GM19467 (cell line): ENCODE data around the gene CDC27.
A peak's percentile ranks its signal among the peaks of the same experiment; 100 is the strongest.
"Not testable (repeated sequence)": the region's sequence is repeated elsewhere in the genome, so short reads cannot be mapped to it uniquely, and the experiment has no call there.

Experiments used
- ATAC-seq: cut with Tn5 transposase; IDR thresholded peaks from one replicate; pipeline ENCODE4 v1.9.1; 2021; ENCODE audit warnings: mild to moderate bottlenecking, moderate library complexity; ENCODE audit not compliant: unreplicated experiment

The CDC27 gene

DNA sequence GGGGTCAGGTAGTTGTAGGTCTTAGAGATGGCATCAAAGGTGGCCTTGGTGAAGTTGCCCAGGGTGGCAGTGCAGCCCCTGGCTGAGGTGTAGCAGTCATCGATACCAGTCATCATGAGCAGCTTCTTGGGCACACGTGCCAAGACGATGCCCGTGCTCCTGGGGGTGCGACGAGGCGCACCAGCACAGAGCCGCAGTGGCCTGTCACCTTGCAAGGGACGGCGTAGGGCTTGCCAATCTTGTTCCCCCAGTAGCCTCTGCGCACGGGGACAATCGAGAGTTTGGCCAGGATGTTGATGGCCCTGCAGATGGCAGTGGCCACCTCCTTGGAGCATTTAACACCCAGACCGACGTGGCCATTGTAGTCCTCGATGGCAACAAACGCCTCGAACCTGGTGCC is 29.8 kb downstream of the CDC27 start:
- no peak for ATAC-seq

DNA sequence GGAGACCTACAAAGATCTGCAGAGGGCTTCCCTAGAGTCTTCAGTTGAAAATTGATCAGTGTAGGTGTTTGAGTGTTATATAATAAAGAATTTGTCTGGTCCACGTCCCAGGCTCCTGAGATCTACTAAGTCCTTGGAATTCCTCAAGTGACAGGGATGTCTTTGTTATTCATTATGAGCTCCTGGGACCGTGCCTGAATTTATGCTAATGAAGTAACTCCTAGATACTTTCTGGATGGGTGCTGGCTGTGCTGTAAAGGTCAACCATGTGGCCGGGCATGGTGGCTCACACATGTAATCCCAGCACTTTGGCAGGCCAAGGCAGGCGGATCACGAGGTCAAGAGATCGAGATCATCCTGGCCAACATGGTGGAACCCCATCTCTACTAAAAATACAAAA is 43.7 kb downstream of the CDC27 start:
- ATAC-seq: no peak

DNA sequence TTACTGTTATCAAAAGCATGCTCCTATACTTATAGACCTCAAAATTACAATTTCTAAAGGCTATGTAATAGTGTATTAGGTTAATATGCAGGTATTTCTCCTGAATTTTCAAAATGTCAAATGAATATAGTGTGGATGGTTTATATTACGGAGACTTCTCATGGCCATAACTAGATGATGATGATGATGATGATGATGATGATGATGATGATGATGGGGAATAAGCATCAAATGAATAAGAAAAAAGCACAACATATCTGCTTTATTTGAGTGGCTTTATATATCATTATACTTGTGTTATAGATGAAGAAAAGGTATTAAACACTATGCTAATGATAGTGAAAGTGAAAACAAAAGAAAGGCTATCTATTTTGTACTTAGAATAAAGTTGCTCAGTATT is 53.9 kb downstream of the CDC27 start:
- no peak for ATAC-seq

DNA sequence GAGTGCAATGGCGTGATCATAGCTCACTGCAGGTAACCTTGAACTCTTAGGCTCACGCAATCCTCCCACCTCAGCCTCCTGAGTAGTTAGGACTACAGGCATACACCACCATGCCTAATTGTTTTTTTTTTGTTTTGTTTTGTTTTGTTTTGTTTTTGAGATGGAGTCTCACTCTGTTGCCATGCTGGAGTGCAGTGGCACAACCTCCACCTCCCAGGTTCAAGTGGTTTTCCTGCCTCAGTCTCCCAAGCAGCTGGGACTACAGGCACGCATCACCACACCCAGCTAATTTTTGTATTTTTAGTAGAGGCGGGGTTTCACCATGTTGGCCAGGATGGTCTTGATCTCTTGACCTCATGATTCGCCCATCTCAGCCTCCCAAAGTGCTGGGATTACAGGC is 54.7 kb downstream of the CDC27 start:
- not testable (repeated sequence) for ATAC-seq

DNA sequence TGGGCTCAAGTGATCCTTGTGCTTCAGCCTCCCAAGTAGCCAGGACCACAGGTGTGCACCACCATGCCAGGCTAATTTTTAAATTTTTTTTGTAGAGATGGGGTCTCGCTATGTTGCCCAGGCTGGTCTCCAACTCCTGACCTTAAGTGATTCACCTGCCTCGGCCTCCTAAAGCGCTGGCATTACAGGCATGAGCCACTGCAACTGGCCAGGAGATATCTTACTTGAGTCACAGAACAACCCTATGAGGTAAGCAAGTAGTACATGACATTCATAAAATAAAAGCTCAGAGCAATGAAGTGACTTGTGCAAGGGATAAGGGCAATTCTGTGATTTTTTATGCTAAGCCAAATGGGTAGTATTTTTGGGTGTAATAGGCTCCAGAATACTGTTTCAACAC is 57.3 kb downstream of the CDC27 start:
- ATAC-seq: no peak

DNA sequence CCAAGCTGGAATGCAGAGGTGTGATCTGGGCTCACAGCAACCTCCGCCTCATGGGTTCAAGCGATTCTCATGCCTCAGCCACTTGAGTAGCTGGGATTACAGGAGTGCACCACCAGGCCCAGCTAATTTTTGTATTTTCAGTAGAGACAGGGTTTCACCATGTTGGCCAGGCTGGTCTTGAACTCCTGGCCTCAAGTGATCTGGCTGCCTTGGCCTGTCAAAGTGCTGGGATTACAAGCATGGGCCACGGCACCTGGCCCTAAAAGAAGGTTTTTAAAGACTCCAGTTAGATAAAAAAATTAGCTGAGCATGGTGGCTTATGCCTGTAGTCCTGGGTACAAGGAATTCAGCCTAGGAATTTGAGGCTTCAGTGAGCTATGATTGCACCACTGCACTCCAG is 62.3 kb downstream of the CDC27 start:
- not testable (repeated sequence) for ATAC-seq

DNA sequence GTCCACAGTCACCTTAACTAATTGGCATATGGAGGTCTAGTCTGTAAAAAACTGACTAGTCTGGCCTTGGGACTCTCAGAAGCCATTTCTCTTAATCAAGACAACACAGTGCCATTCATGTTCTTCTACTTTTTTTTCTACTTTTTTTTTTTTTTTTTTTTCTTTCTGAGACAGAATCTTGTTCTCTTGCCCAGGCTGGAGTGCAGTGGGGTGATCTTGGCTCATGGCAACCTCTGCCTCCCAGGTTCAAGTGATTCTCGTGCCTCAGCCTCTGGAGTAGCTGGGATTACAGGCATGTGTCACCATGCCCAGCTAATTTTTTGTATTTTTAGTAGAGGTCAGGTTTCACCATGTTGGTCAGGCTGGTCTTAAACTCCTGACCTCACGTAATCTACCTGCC is 65.8 kb downstream of the CDC27 start:
- ATAC-seq: not testable (repeated sequence)

DNA sequence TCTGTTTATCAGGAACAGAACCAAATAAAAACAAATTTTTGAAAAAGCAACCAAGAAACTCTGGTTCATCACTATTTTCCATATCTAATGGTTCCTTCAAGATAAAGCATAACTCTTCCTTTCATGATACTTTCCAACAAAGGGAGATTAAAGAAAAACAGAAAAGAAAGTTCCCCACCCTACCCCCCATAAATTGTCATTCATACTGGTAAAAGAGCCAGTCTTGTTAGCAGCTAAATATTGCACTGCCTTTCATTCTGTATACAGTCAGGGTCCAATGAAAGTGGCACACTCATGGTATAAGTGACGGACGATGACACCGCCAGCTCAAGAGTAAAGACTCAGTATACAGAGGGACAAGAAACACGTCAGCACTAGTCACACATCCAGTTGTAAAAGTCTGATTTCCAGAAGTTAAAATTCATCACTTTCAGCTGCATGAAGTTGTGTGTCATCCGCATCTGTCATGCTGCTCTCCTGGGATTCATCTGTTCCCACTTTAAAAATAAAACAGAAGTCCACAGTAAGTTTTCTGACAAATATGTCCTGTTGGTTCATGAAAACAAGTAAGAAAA is 68.5 kb downstream of the CDC27 start:
- no peak for ATAC-seq

DNA sequence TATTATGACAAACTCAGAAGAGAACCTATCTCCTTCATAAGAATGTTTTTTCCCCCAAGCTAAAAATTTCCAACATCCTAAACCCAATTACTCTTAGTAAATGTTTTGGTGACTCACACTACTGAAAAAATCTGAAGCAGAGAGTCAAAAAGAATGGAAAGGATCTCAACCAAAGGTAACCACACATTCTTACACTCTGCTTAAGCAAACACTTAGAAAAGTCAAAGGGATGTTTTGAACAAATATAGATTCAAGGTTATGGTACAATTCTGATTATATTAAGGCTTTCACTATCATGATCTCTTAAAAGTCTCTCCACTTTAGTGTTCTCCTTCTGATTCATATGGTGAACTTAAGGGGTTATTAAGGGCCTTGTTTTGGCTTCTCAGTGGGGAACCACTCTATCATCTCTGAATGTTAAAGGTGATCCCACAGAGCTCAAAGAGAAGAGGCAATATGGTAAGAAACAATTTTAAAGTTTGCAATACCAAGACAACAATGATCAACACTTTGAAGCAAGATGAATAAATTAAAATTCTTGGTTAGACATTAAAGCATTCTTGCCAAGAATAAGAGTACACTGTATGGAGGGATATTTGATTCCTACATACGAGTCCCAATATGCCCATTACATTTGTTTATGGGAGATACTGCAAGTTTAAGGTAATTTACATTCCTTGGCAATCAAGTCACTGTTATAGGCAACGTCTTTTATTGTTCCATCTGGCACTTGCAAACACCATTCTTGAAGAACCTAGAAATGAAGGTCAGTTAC is 69.2 kb downstream of the CDC27 start:
- no peak for ATAC-seq

DNA sequence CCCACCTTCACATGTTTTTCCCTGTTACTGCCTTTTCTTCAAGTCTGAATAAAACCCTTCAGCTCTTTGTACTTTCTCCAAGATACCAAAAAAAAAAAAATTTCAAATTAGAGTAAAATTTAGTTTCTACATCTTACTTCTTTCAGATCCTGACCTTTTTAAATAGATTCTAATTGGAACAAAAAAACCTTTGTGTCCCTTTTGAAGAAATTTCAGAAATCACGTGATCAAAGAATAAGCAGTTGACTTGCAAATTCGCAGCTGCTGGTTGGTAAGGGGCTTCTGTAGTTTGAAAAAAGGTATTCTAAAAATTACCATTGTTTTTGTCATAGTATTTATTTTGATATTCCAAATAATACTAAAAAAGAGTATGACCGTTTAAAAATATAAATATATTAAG is 71.7 kb downstream of the CDC27 start:
- ATAC-seq: no peak

DNA sequence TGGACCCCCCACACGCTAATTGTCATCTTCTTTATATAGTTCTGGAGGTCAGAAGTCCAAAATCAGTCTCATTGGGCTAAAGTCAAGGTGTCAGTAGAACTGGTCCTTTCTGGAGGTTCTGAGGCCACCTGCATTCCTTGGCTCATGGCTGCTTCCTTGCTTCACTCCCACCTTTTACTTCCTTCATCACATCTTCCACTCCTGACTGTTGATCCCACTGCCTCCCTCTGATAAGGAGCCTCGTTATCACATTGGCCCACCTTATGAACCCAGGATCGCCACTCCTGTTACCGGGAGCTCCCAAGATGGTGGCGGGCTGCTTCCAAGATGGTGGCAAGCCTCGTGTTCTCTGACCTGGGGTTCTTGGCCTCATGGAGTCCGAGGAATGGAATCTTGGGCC is 83.0 kb downstream of the CDC27 start:
- no peak for ATAC-seq

DNA sequence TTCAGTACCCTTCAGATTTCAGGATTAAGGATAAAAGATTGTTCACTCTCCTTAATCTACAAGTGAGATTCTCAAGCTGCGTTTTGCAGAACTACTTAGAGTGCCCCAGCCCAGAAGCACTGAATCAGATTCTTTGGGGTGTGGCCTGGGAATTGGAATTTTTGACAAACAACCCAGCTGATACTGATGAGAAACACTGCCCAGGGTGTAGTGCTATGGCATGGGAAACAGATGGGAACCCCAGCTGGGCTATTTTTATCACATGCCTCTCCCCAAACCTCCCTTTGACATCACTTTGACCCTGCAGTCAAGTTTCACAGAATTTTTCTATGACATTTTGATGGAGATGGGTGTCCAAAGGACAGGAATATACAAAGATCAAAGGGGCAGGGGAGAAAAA is 83.8 kb downstream of the CDC27 start:
- ATAC-seq: not testable (repeated sequence)

DNA sequence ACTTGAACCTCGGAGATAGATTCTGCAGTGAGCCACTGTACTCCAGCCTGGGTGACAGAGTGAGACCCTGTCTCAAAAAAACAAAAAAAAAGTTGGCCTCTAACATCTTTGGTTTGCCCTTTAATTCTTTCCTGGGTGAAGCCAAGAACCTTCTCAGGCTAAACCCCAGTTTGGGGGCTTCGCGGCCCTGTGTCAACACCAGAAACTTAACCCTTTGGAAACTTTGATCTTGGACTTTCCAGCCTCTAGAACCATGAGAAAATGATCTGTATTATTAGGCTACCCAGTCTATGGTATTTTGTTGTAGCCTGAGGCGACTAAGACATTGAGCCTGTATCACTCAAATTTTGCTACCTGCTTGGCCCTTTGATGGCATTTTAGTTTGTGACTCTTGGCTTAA is 86.2 kb downstream of the CDC27 start:
- ATAC-seq: no peak

DNA sequence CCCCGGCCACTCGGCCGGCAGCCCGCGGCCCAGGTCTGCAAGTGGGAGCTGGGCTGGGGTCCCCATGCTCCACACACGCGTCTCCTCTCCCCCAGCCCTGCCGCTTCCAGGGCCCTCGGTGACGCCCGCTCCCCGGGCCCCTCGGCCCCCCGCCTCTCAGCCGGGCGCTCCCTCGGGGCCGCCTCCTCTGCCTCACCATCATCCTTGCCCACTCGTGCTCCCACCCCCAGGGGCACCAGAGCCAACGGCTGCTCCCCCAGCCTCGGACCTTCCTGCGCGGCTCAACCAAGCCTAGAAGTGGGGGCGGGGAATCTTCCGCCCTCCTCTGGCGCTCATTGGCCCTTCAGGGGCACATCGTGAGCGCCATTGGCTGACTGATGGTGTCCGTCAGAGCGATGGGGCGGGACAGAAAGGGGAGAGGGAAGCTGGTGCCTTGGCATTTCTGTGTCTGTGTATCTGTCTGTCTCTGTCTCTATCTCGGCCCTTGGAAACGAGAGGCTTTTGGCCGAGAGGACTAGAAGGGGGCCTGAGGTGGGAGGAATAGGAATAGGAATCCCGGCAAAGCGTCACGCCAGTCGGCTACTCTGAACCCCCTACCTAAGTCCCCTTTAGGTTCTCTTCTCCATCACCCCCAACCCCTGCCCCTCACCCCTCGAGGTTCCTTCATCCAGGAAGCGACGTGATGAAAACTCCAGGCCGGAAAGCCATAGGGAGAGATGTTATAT is 88.9 kb downstream of the CDC27 start:
- ATAC-seq: peak; percentile 94

DNA sequence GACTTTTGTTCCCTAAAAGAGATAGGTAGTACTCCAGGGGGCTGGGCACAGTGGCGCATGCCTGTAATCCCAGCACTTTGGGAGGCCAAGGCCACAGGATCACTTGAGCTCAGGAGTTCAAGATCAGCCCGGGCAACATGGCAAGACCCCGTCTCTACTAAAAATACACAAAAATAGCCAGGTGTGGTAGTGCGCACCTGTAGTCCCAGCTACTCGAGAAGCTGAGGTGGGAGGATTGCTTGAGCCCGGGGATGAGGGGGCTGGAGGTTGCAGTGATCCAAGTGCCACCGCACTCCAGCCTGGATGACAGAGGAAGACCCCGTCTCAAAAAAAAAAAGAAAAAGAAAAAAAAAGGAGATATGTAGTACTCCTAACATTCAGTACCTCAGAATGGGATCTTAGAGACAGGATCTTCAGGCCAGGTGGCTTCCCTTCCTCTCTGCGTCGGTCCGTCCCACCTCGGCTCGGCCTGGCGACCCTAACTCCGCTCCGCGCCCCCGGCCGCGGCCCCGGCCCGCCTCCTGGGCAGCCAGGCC is 89.6 kb downstream of the CDC27 start:
- no peak for ATAC-seq

DNA sequence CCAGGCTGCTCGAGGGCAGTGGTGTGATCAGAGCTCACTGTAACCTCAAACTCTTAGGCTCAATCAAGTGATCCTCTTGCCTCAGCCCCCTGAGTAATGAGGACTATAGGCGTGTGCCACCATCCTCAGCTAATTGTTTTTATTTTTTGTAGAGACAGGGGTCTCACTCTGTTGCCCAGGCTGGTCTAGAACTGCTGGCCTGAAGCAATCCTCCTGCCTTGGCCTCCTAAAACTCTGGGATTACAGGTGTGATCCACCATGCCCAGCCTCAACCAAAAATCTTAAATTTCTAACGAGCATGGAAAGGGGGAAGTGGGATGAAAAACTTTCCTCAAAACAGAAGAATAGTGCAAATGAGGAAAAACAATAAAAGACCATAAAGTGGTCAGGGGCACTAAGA is 92.8 kb downstream of the CDC27 start:
- ATAC-seq: no peak

DNA sequence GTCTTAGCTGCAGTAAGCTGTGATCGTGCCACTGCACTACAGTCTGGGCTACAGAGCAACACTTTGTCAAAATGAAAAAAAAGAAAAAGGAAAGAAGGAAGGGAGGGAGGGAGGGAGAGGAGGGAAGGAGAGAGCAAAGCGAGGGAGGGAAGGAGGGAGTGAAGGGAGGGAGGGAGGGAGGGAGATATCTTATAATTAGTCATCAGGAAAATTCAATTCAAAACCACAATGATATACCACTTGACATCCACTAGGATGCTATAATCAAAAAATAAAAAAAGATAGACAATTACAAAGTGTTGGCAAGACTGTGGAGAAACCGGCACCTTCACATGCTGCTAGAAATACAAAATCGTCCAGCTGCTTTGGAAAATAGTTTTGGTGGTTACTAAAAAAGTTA is 93.8 kb downstream of the CDC27 start:
- no peak for ATAC-seq

DNA sequence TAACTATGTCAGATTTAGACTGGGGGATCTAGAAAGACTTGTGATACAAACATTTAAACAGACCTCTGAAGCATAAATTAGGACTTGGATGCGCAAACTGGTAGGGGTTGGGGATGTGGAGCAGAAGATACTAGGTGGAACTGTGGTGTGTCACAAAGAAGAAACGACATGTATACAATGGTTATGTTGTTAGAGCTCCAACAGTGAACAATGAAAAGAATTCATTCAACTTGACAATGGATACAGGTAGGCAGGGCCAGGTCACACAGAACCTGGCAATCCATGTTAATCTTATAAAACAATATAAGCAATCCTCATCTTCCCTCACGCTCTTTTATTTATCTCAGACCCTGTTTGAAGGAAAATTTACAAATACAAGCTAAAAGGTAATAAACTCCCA is 102.0 kb downstream of the CDC27 start:
- ATAC-seq: no peak

DNA sequence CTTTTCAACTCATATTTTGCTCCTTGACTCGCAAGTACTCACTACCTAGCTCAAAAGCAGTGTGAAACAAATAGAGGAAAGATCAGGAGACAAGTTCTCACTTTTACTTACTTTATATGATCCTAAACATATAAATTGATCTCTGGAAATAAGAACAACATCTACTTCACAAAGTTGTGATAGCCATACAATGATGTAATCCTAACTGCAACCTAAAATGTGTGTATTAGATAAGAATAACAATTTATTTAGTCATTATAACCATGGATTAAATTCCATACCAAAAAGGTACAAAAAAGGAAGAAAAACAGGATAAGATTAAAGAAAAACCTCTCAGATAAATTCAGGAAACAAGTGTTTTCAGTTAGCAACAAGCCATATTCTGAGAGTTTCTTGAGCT is 103.4 kb downstream of the CDC27 start:
- ATAC-seq: no peak

DNA sequence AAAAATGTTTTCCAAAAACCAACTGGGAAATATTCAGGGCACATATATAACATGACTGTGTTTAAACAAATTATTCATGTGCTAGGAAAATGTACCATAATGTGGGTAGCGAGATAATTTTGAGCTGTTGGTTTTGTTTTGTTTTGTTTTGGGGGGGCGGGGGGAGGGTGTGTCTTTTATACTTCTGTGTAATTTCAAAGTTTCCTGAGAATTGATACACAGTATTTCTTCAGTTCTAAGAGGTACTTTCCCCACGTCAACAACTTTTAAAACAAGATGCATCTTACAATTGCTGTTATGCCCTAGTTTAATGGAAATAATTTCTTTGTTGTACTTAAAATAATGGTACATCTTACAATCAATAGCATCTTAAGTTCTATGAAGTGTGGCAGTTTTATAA is 110.3 kb downstream of the CDC27 start:
- no peak for ATAC-seq

DNA sequence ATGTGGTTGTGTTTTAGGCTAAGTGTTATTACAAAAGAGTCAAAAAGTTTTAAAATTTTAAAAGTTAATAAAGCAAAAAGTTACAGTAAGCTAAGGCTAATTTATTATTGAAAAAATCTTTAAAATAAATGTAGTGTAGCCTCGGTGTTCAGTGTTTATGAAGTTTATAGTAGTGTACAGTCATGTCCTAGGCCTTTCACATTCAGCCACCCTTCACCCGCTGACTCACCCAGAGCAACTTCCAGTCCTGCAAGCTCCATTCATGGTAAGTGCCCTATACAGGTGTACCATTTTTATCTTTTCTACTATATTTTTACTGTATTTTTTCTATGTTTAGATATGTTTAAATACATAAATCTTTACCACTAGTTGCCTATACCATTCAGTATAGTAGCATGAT is 111.5 kb downstream of the CDC27 start:
- ATAC-seq: no peak

DNA sequence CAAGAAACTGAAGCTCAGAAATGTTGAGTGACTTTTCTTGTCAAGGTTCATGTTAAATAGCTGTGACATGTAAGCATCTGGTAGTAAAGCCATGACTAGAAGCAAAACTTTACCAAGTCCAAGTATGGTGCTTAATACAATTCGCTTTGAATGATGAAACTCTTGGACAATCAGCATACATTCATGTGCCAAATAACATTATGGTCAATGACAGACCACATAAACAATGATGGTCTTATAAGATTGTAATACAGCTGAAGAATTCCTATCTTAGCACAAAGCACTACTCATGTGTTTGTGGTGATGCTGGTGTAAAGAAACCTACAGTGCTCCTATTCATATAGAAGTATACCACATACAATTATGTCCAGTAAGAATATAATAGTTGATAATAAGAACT is 112.9 kb downstream of the CDC27 start:
- ATAC-seq: no peak
